ENCODE measurements around the gene CDH13. TPM values are rescaled to one million over a fixed set of nuclear protein-coding genes. Genes with fewer than 3 reads are reported as not detected.

The CDH13 gene
- total and polyA plus RNA-seq, 10 of the 15 experiments (the other 5 are each of a cell fraction or from before 2014, with no cell fraction given): under 0.01 to 0.05 TPM; not detected in 8

DNA sequence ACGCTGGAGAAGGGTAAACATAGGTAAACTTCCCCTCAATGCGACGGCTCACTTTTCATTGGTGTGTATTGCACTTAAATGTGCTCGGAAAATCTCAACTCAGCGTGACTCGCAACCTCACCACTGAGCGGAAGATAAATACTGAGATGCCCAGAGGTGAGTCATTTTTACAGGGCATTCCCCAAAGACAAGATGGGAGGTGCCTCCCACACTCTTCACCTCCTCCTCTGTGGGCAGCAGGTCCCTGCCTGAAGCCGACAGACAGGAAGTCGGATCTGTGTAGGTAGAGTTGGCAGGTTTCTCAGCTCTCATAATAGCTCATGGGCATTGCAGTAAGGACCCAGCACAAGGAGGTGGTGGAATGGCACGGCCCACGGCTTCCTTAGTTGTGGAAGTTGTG, 906.4 kb downstream of the CDH13 start:
- Histone ChIP-seq H3K36me3 (ENCODE audit: control insufficient read depth in 2 of 2, insufficient read depth in 2 of 2, low read length in 1 of 2) (no peaks in the 10 kb centered on the region), H3K9ac (ENCODE audit: control insufficient read depth, insufficient read depth, low read length) (no peak overlapping the region), H3K79me2 (ENCODE audit: control insufficient read depth, insufficient read depth, low read length) (no peaks in the 10 kb centered on the region), H3K27me3 (replicated peaks in 1 of 2; ENCODE audit: control insufficient read depth in 2 of 2, insufficient read depth in 2 of 2, low read length in 1 of 2) (no peaks in the 10 kb centered on the region), H3K27ac (ENCODE audit: control insufficient read depth, insufficient read depth) (no peak overlapping the region), H4K20me1 (ENCODE audit: control insufficient read depth, insufficient read depth) (no peaks in the 10 kb centered on the region), H3K4me1 (ENCODE audit: control insufficient read depth, insufficient read depth, low read length) (no peaks in the 10 kb centered on the region), H2AFZ (ENCODE audit: control insufficient read depth, low read depth, low read length) (no peak overlapping the region), H3K4me2 (ENCODE audit: control insufficient read depth, insufficient read depth) (no peak overlapping the region), H3K9me3 (replicated peaks; ENCODE audit: control insufficient read depth, insufficient read depth, low read length) (no peaks in the 10 kb centered on the region), H3K4me3 (no peak overlapping the region)
- ATAC-seq (no peak), FAIRE-seq (no peak), DNase-seq (ENCODE audit: low read depth, low spot score) (no peak)
- RAD21 ChIA-PET (ENCODE audit: unreplicated experiment): no interaction called here
- SMC1A ChIA-PET (ENCODE audit: uncharacterized antibody, unreplicated experiment): no interaction called here
- POLR2A ChIA-PET: no interaction called here
- no peak for TF ChIP-seq FOS (IDR thresholded peaks at IDR 0.05; ENCODE audit: borderline replicate concordance, extremely low read depth, insufficient read length)
- no peak for TF ChIP-seq SMC3 (IDR thresholded peaks at IDR 0.05; ENCODE audit: borderline replicate concordance, low read length)
- no peak for TF ChIP-seq ZNF217 (IDR thresholded peaks at IDR 0.05)
- TF ChIP-seq, protein P1, sequence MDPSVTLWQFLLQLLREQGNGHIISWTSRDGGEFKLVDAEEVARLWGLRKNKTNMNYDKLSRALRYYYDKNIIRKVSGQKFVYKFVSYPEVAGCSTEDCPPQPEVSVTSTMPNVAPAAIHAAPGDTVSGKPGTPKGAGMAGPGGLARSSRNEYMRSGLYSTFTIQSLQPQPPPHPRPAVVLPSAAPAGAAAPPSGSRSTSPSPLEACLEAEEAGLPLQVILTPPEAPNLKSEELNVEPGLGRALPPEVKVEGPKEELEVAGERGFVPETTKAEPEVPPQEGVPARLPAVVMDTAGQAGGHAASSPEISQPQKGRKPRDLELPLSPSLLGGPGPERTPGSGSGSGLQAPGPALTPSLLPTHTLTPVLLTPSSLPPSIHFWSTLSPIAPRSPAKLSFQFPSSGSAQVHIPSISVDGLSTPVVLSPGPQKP (IDR thresholded peaks at IDR 0.05; ENCODE audit: low read depth, low read length): no peak
- no peak for TF ChIP-seq MYC (IDR thresholded peaks at IDR 0.05; ENCODE audit: insufficient read depth, insufficient read length, insufficient replicate concordance, low read length, severe bottlenecking)
- TF ChIP-seq, protein P2, sequence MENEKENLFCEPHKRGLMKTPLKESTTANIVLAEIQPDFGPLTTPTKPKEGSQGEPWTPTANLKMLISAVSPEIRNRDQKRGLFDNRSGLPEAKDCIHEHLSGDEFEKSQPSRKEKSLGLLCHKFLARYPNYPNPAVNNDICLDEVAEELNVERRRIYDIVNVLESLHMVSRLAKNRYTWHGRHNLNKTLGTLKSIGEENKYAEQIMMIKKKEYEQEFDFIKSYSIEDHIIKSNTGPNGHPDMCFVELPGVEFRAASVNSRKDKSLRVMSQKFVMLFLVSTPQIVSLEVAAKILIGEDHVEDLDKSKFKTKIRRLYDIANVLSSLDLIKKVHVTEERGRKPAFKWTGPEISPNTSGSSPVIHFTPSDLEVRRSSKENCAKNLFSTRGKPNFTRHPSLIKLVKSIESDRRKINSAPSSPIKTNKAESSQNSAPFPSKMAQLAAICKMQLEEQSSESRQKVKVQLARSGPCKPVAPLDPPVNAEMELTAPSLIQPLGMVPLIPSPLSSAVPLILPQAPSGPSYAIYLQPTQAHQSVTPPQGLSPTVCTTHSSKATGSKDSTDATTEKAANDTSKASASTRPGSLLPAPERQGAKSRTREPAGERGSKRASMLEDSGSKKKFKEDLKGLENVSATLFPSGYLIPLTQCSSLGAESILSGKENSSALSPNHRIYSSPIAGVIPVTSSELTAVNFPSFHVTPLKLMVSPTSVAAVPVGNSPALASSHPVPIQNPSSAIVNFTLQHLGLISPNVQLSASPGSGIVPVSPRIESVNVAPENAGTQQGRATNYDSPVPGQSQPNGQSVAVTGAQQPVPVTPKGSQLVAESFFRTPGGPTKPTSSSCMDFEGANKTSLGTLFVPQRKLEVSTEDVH (IDR thresholded peaks at IDR 0.05; ENCODE audit: low read depth, partially characterized antibody): no peak
- no peak for TF ChIP-seq NR2F1 (conservative IDR thresholded peaks at IDR 0.05)
- TF ChIP-seq, protein P3, sequence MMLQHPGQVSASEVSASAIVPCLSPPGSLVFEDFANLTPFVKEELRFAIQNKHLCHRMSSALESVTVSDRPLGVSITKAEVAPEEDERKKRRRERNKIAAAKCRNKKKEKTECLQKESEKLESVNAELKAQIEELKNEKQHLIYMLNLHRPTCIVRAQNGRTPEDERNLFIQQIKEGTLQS (IDR thresholded peaks at IDR 0.05; ENCODE audit: borderline replicate concordance, extremely low read depth, low read depth, low read length): no peak
- no peak for TF ChIP-seq ZNF274 (IDR thresholded peaks at IDR 0.05; ENCODE audit: insufficient read depth, insufficient read length)
- no peak for TF ChIP-seq BCL11A (IDR thresholded peaks at IDR 0.05; ENCODE audit: low read depth, low read length)
- in situ Hi-C loops (cut with MboI): no loop called here
- CTCF ChIA-PET: no interaction called here
- intact Hi-C loops (cut with micrococcal nuclease; ENCODE audit: unreplicated experiment): no loop called here
- BruUV-seq (replicated peaks): no TSS peak
- 50% methylated on average over 11 of the region's 11 CpGs for WGBS (ENCODE audit: insufficient coverage, insufficient replicate concordance, low lambda C conversion rate, missing lambda C conversion rate)
